ENCODE data around the gene GSTM1.
"Not testable (repeated sequence)": the region's sequence is repeated elsewhere in the genome, so short reads cannot be mapped to it uniquely, and the experiment has no call there.

GSTM1 gene

GRCh38 chr1:109660691-109661026 is 27.0 kb upstream of the GSTM1 start:
- not testable (repeated sequence) for DNase-seq

DNA sequence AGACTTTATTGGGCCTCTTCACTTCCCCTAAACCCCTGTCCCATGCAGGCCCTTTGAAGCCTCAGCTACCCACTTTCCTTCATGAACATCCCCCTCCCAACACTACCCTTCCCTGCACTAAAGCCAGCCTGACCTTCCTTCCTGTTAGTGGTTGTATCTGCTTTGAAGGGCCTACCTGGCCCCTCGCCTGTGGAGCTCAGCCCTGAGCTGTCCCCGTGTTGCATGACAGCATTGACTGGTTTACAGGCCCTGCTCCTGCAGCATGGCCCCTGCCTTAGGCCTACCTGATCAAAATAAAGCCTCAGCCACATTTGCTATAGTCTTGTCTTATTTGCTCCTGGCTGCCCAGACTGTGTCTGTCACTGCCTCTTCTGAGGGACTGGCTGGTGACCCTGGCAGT is 26.2 kb upstream of the GSTM1 start:
- DNase-seq, result no peak

DNA sequence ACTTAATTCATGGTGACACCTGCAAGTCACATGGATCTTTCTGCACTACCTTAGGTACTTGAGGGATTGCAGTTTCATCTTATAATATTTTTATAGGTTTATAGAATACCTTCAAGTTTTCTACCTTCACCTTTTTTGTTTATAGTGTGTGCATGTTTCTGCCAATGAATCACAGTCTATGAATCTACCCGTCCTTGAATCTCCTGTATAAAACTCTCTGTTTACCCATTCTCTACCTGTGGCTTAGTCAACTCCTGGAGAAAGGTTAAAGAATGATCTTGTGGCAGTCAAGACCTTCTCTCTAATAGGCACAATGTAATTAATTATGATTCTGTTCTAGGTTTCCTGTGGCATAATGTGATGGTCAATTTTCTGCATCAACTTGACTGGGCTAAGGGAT is 22.9 kb upstream of the GSTM1 start:
- DNase-seq, result no peak

DNA sequence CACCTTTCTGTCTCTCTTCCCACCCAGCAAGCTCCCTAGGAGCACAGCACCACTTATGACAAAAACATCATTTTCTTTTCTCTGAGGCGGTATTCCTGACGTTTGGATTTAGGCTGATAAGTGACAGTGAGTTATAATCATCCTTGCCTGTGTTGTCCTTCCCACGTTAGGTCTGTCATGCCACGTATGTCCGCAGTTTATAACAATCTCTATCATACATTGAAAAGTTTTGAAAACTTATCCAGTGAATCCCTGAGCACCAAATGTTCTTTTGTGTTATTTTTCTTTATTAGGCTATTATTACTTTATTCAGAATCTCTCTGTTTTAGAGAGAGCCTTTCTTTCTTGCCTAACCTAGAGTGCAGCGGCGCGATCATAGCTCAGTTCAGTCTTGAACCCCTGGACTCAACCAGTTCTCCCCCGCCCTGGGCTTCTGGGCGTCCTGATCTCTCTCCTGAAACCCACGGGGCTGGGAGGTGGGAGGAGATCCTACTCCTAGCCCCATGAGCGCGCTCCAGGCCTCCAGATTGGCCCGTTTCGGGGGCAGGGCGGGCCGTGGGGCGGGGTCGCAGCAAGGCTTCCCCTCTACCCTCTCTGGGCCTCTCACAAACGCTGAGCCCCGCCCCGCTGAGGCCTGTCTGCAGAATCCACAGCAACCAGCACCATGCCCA is 20.0 kb upstream of the GSTM1 start, which contains the start of gene GSTM2:
Gene GSTM2, plus strand, starts transcription at position 606 of the 671 bp plus-strand sequence. Its CDS starts 59 bp downstream, at position 665.
- peak; percentile 30 for DNase-seq

GRCh38 chr1:109668123-109668775 is 19.4 kb upstream of the GSTM1 start:
- no peak for DNase-seq

- no peak for DNase-seq
Measured at GRCh38 chr1:109669246-109669948, 18.2 kb upstream of the GSTM1 start.

DNA sequence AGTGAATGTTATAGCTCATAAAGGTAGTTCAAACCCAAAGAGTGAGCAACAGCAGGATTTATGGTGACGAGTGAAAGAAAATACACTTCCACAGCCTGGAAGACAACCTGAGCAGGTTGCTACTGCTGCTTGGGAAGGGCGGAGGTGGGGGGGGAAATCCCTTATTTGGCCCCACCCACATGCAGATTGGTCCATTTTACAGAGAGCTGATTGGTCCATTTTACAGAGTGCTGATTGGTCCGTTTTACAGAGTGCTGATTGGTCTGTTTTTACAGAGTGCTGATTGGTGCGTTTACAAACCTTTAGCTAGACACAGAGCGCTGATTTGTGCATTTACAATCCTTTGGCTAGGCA is 17.7 kb upstream of the GSTM1 start:
- not testable (repeated sequence) for DNase-seq

- DNase-seq, result no peak
Measured at GRCh38 chr1:109671067-109671466, 16.6 kb upstream of the GSTM1 start.

DNA sequence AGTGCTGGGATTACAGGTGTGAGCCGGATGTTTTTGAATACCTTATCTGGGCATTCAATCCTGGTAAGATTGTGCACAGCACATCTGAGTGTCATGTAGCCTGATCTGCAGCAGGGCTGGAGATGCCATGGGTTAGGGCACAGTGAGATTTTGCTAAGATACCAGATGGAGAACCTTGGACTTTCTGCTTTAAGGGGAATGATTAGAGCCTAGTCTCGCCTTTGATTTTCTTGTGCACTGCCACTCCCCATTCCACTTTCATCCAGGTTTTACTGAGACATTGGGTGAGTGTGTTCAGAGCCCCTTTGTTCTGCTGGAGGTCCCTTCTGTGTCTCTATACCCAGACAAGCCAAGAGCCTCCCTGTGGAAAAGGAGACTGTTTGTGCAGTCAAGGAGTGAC is 13.8 kb upstream of the GSTM1 start:
- DNase-seq, result not testable (repeated sequence)

- not testable (repeated sequence) for DNase-seq
Measured at GRCh38 chr1:109676683-109677381, 10.8 kb upstream of the GSTM1 start.

DNA sequence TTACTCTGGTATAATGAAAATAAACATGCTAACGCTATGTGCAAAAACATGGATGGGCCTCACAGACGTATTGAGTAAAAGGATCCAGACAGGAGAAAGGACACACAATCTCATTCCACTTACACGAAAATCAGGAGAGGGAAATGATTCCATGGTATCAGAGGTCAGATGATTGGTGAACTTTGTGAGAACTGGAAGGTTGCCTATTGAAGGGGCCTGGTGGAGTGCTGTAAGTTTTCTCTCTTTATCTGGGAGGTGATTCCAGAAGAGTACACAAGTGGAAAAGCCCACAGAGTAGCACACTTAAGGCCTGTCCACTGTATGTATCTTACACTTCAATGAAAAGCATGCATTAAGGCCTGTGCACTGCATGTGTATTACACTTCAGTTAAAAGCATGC is 10.2 kb upstream of the GSTM1 start:
- DNase-seq, result no peak

DNA sequence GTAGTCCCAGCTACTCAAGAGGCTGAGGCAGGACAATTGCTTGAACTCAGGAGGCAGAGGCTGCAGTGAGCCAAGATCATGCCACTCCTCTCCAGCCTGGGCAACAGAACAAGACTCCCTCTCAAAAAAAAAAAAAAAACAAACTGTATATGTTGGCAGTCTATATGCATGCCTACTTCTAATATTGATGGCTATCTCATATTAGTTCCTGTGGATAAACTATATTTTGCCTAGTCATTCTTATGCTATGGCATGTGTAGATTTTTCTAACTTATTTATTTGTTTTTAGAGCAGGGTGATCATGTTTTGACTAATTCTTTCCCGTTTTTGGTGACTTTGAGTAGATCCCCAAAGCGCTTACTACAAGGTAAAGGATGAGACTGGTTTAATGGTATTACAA is 9.0 kb upstream of the GSTM1 start:
- DNase-seq, result not testable (repeated sequence)

DNA sequence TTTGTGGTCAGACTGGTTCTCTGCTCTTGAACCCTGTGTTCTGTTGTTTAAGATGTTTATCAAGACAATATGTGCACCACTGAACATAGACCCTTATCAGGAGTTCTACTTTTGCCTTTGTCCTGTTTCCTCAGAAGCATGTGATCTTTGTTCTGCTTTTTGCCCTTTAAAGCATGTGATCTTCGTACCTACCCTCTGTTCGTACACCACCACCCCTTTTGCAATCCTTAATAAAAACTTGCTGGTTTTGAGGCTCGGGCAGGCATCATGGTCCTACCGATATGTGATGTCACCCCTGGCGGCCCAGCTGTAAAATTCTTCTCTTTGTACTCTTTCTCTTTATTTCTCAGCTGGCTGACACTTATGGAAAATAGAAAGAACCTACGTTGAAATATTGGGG is 2.8 kb upstream of the GSTM1 start:
- not testable (repeated sequence) for DNase-seq

- not testable (repeated sequence) for DNase-seq
Measured at GRCh38 chr1:109685399-109685798, 2.2 kb upstream of the GSTM1 start.

DNA sequence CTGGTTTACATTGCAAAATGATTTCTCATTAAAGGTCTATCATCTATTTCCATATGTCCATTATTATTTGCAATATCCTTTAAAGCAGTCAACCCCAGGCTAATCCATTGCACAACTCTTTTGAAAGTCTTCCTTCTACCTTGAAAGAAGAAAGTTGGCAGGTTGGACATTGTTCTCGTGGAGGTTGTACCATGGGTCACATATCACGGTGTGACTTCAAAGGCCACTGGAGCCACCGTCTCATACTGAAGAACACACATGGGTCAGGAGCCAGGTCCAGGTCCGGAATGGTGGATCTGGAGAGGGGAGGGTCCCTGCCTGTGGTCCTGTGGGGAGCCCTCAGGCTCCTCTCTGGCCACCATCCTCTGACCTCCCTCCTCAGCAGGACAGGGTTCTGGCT is 1.7 kb upstream of the GSTM1 start:
- DNase-seq, result not testable (repeated sequence)

GRCh38 chr1:109687109-109687508 is 508 bp upstream of the GSTM1 start:
- not testable (repeated sequence) for DNase-seq

DNA sequence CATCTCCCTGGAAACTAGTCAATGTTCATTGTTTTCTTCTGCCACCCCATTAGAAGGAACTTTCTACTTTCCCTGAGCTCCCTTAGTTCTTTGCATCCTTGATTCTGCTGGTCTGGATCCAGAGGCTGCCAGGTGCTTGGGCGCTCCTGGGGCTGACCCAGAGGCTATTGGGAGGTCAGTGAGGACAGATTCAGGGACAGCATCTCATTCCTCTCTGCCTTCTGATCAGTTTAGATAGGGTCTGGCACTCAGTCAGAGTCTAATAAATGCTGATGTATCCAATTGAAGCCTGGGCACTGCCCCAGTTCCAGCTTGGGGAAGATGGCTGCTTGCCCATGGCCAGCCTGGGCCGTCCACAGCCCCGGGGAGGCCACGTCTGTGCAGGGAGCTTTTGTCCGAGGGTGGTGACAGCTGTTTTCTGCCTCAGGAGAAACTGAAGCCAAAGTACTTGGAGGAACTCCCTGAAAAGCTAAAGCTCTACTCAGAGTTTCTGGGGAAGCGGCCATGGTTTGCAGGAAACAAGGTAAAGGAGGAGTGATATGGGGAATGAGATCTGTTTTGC is 2.3 kb downstream of the GSTM1 start:
- DNase-seq, result no peak

DNA sequence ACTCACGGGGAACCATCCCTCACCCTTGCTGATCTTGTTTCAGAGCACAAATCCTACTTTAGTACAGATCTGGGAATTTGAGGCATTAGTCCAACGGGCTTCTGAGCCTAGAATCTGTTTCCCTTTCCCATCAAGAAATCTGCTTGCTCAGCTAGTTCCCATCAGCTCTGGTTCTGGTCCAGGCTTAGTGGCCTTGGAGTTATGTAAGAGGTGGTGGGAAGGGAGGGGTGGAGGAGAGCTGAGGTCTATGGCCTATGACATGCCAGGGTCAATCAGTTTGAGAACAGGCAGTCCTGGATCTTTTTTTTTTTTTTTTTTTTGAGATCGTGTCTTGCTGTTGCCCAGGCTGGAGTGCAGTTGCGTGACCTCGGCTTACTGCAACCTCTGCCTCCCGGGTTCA is 4.1 kb downstream of the GSTM1 start:
- DNase-seq, result no peak

DNA sequence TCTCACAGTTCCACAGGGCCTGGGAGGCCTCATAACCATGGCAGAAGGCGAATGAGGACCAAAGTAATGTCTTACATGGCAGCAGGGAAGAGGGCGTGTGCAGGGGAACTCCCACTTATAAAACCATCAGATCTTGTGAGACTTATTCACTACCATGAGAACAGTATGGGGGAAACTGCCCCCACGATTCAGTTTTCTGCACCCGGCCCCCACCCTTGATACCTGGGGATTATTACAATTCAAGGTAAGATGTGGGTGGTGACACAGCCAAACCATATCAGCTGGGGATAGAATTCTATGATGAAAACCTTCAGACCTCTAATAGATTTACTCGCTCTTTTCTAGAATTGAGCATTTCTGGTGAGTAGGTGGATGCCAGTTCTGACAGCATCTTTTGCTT is 6.8 kb downstream of the GSTM1 start:
- not testable (repeated sequence) for DNase-seq

DNA sequence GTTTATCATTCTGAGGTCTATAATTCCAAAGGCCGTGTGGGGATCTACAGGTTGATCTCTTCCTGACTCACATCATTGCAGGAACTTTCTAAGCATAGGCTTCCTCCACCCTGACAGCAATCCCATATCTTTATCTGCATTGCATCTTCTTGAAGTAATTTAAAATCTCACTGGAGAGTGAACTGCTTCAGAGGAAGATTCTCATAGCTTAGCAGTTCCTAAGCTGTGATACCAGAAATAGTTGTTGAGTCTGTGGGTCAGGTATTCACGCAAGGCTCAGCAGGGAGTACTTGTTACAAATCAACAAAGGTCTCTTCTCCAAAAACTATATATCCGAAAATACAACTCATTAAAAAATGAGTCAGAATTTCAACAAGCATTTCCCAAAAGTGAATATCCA is 7.5 kb downstream of the GSTM1 start:
- not testable (repeated sequence) for DNase-seq

DNA sequence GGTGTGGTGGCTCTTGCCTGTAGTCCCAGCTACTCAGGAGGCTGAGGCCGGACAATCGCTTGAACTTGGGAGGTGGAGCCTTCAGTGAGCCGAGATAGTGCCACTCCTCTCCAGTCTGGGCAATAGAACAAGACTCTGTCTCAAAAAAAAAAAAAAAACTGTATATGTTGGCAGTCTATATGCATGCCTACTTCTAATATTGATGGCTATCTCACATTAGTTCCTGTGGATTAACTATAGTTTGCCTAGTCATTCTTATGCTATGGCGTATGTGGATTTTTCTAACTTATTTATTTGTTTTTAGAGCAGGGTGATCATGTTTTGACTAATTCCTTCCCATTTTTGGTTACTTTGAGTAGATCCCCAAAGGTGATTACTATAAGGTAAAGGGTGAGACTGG is 9.4 kb downstream of the GSTM1 start:
- no peak for DNase-seq

DNA sequence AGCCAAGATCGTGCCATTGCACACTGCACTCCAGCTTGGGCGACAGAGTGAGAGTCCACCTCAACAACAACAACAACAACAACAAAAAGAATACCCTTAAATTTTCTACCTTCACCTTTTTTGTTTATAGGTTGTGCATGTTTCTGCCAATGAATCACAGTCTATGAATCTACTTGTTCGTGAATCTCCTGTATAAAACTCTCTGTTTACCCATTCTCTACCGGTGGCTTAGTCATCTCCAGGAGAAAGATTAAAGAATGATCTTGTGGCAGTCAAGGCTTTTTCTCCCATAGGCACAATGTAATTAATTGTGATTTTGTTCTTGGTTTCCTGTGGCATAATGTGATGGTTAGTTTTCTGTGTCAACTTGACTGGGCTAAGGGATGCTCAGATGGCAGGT is 10.2 kb downstream of the GSTM1 start:
- DNase-seq, result not testable (repeated sequence)

- not testable (repeated sequence) for DNase-seq
Measured at GRCh38 chr1:109702940-109703339, 15.3 kb downstream of the GSTM1 start.

Measured in NCI-H2107 (cell line).